Hepatocyte (in vitro differentiated cells): Measurements from ENCODE around the gene EPSTI1. TPM values are rescaled to one million over a fixed set of nuclear protein-coding genes. Genes with fewer than 3 reads are reported as not detected.

ENCODE experiments used
- DNase-seq: peaks from one replicate; pipeline ENCODE4 v3.0.0-alpha.2; 2016; ENCODE audit warnings: low spot score
- H2AFZ ChIP-seq: fragments of 200-600 bp; sonication (generic); 2 replicates; pipeline ENCODE4 v1.6.0; 2016; ENCODE audit warnings: antibody characterized with exemption, mild to moderate bottlenecking
- H3K27ac ChIP-seq: fragments of 200-600 bp; sonication (generic); 2 replicates; pipeline ENCODE4 v1.5.1; 2016; ENCODE audit warnings: mild to moderate bottlenecking
- H3K27me3 ChIP-seq: fragments of 200-600 bp; sonication (generic); 2 replicates; pipeline ENCODE4 v1.6.1; 2016
- H3K36me3 ChIP-seq: fragments of 200-600 bp; sonication (generic); replicated peaks from 2 replicates; pipeline ENCODE4 v1.5.1; 2016; ENCODE audit warnings: low read depth; ENCODE audit not compliant: insufficient read depth
- H3K4me1 ChIP-seq: fragments of 200-600 bp; sonication (generic); 2 replicates; pipeline ENCODE4 v1.5.1; 2016; ENCODE audit warnings: mild to moderate bottlenecking, moderate library complexity; ENCODE audit not compliant: insufficient read depth
- H3K4me2 ChIP-seq: fragments of 200-600 bp; sonication (generic); 2 replicates; pipeline ENCODE4 v1.6.0; 2016
- H3K4me3 ChIP-seq: fragments of 200-600 bp; sonication (generic); 2 replicates; pipeline ENCODE4 v1.5.1; 2016; ENCODE audit warnings: mild to moderate bottlenecking
- H3K79me2 ChIP-seq: fragments of 200-600 bp; sonication (generic); 2 replicates; pipeline ENCODE4 v1.6.0; 2017; ENCODE audit warnings: mild to moderate bottlenecking
- H3K9me2 ChIP-seq: fragments of 200-600 bp; sonication (generic); replicated peaks from 2 replicates; pipeline ENCODE4 v1.6.0; 2017; ENCODE audit warnings: mild to moderate bottlenecking; ENCODE audit not compliant: insufficient read depth
- H3K9me3 ChIP-seq: fragments of 200-600 bp; sonication (generic); 2 replicates; pipeline ENCODE4 v1.5.1; 2016; ENCODE audit warnings: low read depth, mild to moderate bottlenecking
- H4K20me1 ChIP-seq: fragments of 200-600 bp; sonication (generic); 2 replicates; pipeline ENCODE4 v1.6.0; 2016; ENCODE audit warnings: mild to moderate bottlenecking; ENCODE audit not compliant: insufficient read depth, poor library complexity, severe bottlenecking
- EZH2 ChIP-seq: fragments of 200-600 bp; sonication (generic); IDR thresholded peaks from 2 replicates; pipeline ENCODE4 v1.6.1; 2016; ENCODE audit warnings: antibody characterized with exemption, mild to moderate bottlenecking, borderline replicate concordance
- EZH2phosphoT487 ChIP-seq: fragments of 200-600 bp; sonication (generic); IDR thresholded peaks from one replicate; pipeline ENCODE4 v1.6.1; 2018; ENCODE audit warnings: antibody characterized with exemption, mild to moderate bottlenecking, low read depth, moderate library complexity; ENCODE audit not compliant: unreplicated experiment, severe bottlenecking
- WGBS: methylation state at CpG from one replicate; pipeline ENCODE4 v1.1.6; 2016; ENCODE audit warnings: low lambda C conversion rate; ENCODE audit errors: missing lambda C conversion rate; 5-methylcytosine and 5-hydroxymethylcytosine counted together
- polyA plus RNA-seq: library from polyadenylated mRNA; unstranded; fragments of >200 nt; fragmentation: Nextera tagmentation; extraction: Ambion mirVana; gene quantifications from 2 replicates; pipeline ENCODE4 v1.2.1, GENCODE V29; 2016
- total RNA-seq: library from RNA; depleted of rRNA; stranded (reverse); fragments of >200 nt; gene quantifications from 2 replicates; pipeline ENCODE4 v1.2.3, GENCODE V29; 2014
- TF ChIP-seq, protein P1 (sequence below): fragments of 200-600 bp; sonication (generic); IDR thresholded peaks from 2 replicates; pipeline ENCODE4 v1.5.1; 2016; ENCODE audit warnings: antibody characterized with exemption, mild to moderate bottlenecking; ENCODE audit not compliant: poor library complexity

EPSTI1 gene
- total and polyA plus RNA-seq, 2 experiments from 2014 or later = 24.5 to 31.0 TPM

DNA sequence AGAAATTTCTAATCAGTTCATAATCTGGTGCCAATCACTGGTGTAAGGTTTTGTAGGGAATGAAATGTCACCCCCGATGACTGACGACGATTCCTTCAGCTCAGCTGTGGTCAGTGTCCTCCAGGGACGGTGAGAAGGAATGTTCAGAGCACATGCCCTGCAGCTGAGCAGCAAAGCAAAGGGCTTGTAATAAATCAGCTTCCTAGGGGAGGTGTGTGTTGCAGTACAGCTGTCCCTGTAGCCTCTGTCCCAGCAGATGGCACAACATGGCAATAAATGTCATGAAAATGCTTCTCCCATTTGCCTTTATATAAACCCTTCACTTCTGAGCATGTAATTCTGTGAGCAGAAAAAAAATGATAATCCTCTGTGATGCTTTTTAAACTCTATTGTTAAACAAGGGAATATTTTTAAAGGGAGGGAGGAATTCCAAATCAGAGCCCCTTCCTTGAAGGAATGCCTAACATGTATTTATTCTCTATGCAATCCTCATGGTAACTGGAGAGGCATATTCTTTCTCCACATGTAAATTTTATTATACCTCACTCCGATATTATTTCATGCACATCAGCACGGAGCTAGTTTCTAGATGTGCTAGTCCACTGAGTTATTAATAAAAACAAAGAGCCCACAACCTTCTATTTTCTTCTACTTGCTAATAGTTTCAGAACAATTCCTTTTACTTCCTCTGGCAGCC, 108.1 kb downstream of the EPSTI1 start:
- Histone ChIP-seq H3K9me3 (no peaks in the 10 kb centered on the region), H3K27me3 (no peaks in the 10 kb centered on the region), H3K27ac (no peak overlapping the region), H3K4me1 (peaks cover 11% of the 10 kb centered on the region), H3K4me3 (no peak overlapping the region), H3K79me2 (no peaks in the 10 kb centered on the region), H2AFZ (no peak overlapping the region), H3K9me2 (no peaks in the 10 kb centered on the region), H4K20me1 (no peaks in the 10 kb centered on the region), H3K36me3 (no peaks in the 10 kb centered on the region), H3K4me2 (peak overlapping the region; percentile 39)
- WGBS = 37% methylated on average over 6 of the region's 6 CpGs
- DNase-seq = peak; percentile 44
- TF ChIP-seq, protein P1, sequence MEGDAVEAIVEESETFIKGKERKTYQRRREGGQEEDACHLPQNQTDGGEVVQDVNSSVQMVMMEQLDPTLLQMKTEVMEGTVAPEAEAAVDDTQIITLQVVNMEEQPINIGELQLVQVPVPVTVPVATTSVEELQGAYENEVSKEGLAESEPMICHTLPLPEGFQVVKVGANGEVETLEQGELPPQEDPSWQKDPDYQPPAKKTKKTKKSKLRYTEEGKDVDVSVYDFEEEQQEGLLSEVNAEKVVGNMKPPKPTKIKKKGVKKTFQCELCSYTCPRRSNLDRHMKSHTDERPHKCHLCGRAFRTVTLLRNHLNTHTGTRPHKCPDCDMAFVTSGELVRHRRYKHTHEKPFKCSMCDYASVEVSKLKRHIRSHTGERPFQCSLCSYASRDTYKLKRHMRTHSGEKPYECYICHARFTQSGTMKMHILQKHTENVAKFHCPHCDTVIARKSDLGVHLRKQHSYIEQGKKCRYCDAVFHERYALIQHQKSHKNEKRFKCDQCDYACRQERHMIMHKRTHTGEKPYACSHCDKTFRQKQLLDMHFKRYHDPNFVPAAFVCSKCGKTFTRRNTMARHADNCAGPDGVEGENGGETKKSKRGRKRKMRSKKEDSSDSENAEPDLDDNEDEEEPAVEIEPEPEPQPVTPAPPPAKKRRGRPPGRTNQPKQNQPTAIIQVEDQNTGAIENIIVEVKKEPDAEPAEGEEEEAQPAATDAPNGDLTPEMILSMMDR = peak; percentile 46
- TF ChIP-seq EZH2 = no peak
- no peak for TF ChIP-seq EZH2phosphoT487

DNA sequence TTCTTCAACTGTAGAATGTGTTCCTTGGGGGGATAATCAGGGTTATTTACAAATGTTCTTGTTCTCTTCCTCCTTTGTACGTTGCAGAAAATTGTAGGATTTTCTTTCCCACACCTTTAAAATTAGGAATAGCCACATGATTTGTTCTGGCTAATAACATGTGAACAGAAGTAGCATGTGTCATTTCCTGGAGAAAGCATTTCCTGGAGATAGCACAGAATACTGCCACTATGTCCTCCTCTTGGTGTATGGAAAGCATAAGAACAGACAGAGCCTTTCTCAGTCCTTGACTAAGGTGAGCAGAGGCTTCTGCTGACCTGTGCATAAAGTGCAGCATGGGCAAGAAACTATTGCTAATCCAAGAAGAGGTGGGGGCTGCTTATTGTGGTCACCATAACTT, 108.9 kb downstream of the EPSTI1 start:
- no peaks in the 10 kb centered on the region for H4K20me1 ChIP-seq
- no peak overlapping the region for H3K4me2 ChIP-seq
- no peaks in the 10 kb centered on the region for H3K36me3 ChIP-seq
- H2AFZ ChIP-seq = no peak overlapping the region
- peaks cover 11% of the 10 kb centered on the region for H3K4me1 ChIP-seq
- no peak overlapping the region for H3K4me3 ChIP-seq
- no peak overlapping the region for H3K27ac ChIP-seq
- H3K27me3 ChIP-seq = no peaks in the 10 kb centered on the region
- no peaks in the 10 kb centered on the region for H3K9me3 ChIP-seq
- DNase-seq = no peak
- H3K9me2 ChIP-seq = no peaks in the 10 kb centered on the region
- 68% methylated on average over 1 of the region's 1 CpG for WGBS
- TF ChIP-seq, protein P1 = no peak
- TF ChIP-seq EZH2phosphoT487 = no peak
- TF ChIP-seq EZH2 = no peak
- H3K79me2 ChIP-seq = no peaks in the 10 kb centered on the region

DNA sequence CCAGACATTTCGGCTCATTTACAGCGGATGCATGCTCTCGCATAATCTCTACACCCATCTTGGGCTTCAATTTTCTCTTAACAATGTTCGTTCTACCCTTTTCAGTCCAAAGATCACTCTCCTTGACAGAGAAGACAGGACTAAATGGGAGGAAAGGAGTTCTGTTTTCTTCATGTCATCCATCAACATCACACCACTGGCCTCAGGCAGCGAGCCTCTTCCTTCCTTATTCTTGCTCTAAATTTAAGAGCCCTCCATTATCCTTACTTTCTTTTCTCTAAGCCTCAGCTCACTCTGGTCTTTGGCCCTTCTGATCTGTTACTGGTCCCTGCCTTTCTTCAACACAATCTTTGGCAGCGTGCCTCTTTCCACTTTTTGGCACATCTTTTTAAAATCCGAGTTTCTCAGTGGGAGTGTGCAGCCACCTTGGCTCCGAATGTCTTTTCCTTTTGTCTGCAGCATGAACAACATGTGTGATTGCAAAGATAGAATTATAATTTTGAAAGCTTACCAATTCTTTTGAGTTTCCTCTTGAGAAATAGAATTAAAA, 111.9 kb downstream of the EPSTI1 start:
- H3K79me2 ChIP-seq = no peaks in the 10 kb centered on the region
- H3K27me3 ChIP-seq = no peaks in the 10 kb centered on the region
- peak overlapping the region; percentile 20 for H3K27ac ChIP-seq
- no peaks in the 10 kb centered on the region for H4K20me1 ChIP-seq
- no peaks in the 10 kb centered on the region for H3K9me2 ChIP-seq
- 58% methylated on average over 8 of the region's 8 CpGs for WGBS
- TF ChIP-seq EZH2phosphoT487 = no peak
- TF ChIP-seq EZH2 = no peak
- TF ChIP-seq, protein P1 = no peak
- H2AFZ ChIP-seq = no peak overlapping the region
- H3K4me3 ChIP-seq = no peak overlapping the region
- no peaks in the 10 kb centered on the region for H3K9me3 ChIP-seq
- DNase-seq = no peak
- H3K36me3 ChIP-seq = no peaks in the 10 kb centered on the region
- H3K4me1 ChIP-seq = peaks cover 16% of the 10 kb centered on the region
- H3K4me2 ChIP-seq = peak overlapping the region; percentile 36
